ENCODE data around the gene MIA.

GRCh38 chr19:40778706-40779284 is 3.5 kb downstream of the MIA start:
- TF ChIP-seq GATA2 (IDR thresholded peaks at IDR 0.05; ENCODE audit: low read depth, low read length) (no peak), GATA3 (IDR thresholded peaks at IDR 0.05; ENCODE audit: low read depth, low read length) (no peak)
